ENCODE measurements around the gene TAF6L. TPM values are rescaled to one million over a fixed set of nuclear protein-coding genes. Genes with fewer than 3 reads are reported as not detected.

The TAF6L gene
- total RNA-seq, 4 donors from 2014 or later, result 15.6 to 29.6 (median 17.8) TPM

- no peaks in the 10 kb centered on the region for H3K9me3 ChIP-seq
- H3K36me3 ChIP-seq, result peaks cover 0 to 66% (median 2%) of the 10 kb centered on the region in 3 donors
- DNase-seq, result no peak
- peak overlapping the region; percentile 68 to 91 (median 74) for H3K27ac ChIP-seq
- H3K27me3 ChIP-seq, result no peaks in the 10 kb centered on the region
- H3K4me3 ChIP-seq, result peak overlapping the region; percentile 59 to 94 (median 66)
- peaks cover 5 to 42% (median 20%) of the 10 kb centered on the region in 4 donors for H3K4me1 ChIP-seq
- TF ChIP-seq POLR2A (IDR thresholded peaks at IDR 0.05), result no peak
- no peak for TF ChIP-seq CTCF (IDR thresholded peaks at IDR 0.05)
Observed at GRCh38 chr11:62792202-62792575, 21.0 kb downstream of the TAF6L start.

GRCh38 chr11:62794201-62794775, 23.1 kb downstream of the TAF6L start:
- DNase-seq, result no peak
- no peak for TF ChIP-seq POLR2A (IDR thresholded peaks at IDR 0.05)
- Histone ChIP-seq H3K27ac (no peak overlapping the region), H3K9me3 (no peaks in the 10 kb centered on the region), H3K4me1 (peaks cover 2 to 27% (median 14%) of the 10 kb centered on the region in 4 donors), H3K27me3 (no peaks in the 10 kb centered on the region), H3K4me3 (no peak overlapping the region), H3K36me3 (peaks cover 0 to 82% (median 2%) of the 10 kb centered on the region in 3 donors)

GRCh38 chr11:62796281-62796680, 25.1 kb downstream of the TAF6L start:
- no peak for TF ChIP-seq CTCF (IDR thresholded peaks at IDR 0.05)
- TF ChIP-seq POLR2A (IDR thresholded peaks at IDR 0.05), result no peak
- Histone ChIP-seq H3K27me3 (no peaks in the 10 kb centered on the region), H3K4me1 (peaks cover 2 to 10% (median 6%) of the 10 kb centered on the region in 4 donors), H3K4me3 (no peak overlapping the region), H3K36me3 (peaks cover 0 to 93% (median 2%) of the 10 kb centered on the region in 3 donors), H3K27ac (no peak overlapping the region), H3K9me3 (no peaks in the 10 kb centered on the region)
- DNase-seq, result no peak

GRCh38 chr11:62799486-62799885, 28.3 kb downstream of the TAF6L start:
- Histone ChIP-seq H3K4me3 (no peak overlapping the region), H3K27ac (no peak overlapping the region), H3K4me1 (peaks cover 0 to 10% (median 5%) of the 10 kb centered on the region in 4 donors), H3K9me3 (no peaks in the 10 kb centered on the region), H3K36me3 (peaks cover 0 to 89% (median 2%) of the 10 kb centered on the region in 3 donors), H3K27me3 (no peaks in the 10 kb centered on the region)
- TF ChIP-seq POLR2A (IDR thresholded peaks at IDR 0.05) (no peak), CTCF (IDR thresholded peaks at IDR 0.05) (no peak)
- DNase-seq, result no peak

DNA sequence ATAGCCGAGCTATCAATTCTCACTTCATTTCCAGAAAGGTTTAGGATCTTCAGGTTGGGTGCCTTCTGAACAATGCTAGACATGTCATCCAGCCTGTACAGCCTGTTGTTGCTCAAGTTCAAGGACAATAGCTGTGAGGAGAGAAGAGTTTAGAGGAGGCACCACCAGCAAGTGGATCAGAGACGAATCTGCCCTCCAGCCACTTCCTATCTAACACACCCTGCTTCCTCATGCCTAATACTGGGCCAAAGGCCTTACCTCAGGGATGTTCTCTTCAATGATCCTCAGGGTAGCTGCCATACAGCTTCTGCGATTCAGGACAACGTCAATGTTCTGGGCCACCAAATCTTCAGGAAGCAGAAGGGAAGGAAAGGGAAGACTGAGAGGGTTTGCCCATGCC, 29.9 kb downstream of the TAF6L start:
- no peak for DNase-seq
- Histone ChIP-seq H3K9me3 (no peaks in the 10 kb centered on the region), H3K27me3 (no peaks in the 10 kb centered on the region), H3K27ac (no peak overlapping the region), H3K36me3 (peaks cover 0 to 73% (median 0%) of the 10 kb centered on the region in 3 donors), H3K4me1 (peaks cover 0 to 10% (median 6%) of the 10 kb centered on the region in 4 donors), H3K4me3 (no peak overlapping the region)
- TF ChIP-seq CTCF (IDR thresholded peaks at IDR 0.05) (no peak), POLR2A (IDR thresholded peaks at IDR 0.05) (no peak)

- Histone ChIP-seq H3K27me3 (no peaks in the 10 kb centered on the region), H3K27ac (peak overlapping the region; percentile 93 to 97 (median 94)), H3K36me3 (peaks cover 0 to 43% (median 0%) of the 10 kb centered on the region in 3 donors), H3K9me3 (no peaks in the 10 kb centered on the region), H3K4me3 (peak overlapping the region; percentile 90 to 99 (median 94)), H3K4me1 (peaks cover 0 to 10% (median 6%) of the 10 kb centered on the region in 4 donors)
- peak in 1 of 3 donors; percentile 27 for DNase-seq
- TF ChIP-seq CTCF (IDR thresholded peaks at IDR 0.05) (no peak), POLR2A (IDR thresholded peaks at IDR 0.05) (no peak)
Observed at GRCh38 chr11:62804310-62805075, 33.3 kb downstream of the TAF6L start.
